Measurements from ENCODE around the gene DSTYK.

DNA sequence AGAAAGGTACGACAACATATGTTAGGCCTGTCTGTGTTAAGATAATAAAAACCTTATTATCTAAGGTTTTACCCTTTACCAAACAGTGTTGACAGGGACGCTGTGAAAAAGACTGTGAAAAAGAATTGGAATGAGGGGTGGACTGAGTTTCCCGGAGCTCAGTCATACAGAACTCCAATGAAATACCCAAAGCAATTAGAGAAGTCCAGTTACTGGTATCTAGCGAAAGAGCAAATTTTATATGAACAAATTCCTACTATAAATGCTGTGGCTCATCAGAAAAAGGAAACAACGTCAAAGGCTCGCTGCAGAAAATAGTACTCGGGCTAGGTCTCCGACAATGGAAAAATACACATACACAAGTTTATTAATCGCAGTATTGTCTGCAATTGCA is 89.0 kb downstream of the DSTYK start:
- TF ChIP-seq, protein P1, sequence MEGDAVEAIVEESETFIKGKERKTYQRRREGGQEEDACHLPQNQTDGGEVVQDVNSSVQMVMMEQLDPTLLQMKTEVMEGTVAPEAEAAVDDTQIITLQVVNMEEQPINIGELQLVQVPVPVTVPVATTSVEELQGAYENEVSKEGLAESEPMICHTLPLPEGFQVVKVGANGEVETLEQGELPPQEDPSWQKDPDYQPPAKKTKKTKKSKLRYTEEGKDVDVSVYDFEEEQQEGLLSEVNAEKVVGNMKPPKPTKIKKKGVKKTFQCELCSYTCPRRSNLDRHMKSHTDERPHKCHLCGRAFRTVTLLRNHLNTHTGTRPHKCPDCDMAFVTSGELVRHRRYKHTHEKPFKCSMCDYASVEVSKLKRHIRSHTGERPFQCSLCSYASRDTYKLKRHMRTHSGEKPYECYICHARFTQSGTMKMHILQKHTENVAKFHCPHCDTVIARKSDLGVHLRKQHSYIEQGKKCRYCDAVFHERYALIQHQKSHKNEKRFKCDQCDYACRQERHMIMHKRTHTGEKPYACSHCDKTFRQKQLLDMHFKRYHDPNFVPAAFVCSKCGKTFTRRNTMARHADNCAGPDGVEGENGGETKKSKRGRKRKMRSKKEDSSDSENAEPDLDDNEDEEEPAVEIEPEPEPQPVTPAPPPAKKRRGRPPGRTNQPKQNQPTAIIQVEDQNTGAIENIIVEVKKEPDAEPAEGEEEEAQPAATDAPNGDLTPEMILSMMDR (IDR thresholded peaks at IDR 0.05): no peak
- TF ChIP-seq POLR2AphosphoS5 (IDR thresholded peaks at IDR 0.05) (no peak), POLR2A (IDR thresholded peaks at IDR 0.05) (no peak), EP300 (IDR thresholded peaks at IDR 0.05; ENCODE audit: low read depth) (no peak)
